GM12878 (cell line): Measurements from ENCODE around the gene ZNF641. TPM values are rescaled to one million over a fixed set of nuclear protein-coding genes. Genes with fewer than 3 reads are reported as not detected.

ENCODE experiments used
- ATAC-seq: fragments of 200-7000 bp; cut with Tn5 transposase; 3 replicates; pipeline ENCODE4 v1.9.1; 2020; ENCODE audit warnings: mild to moderate bottlenecking, moderate library complexity
- BruUV-seq: library from RNA; stranded (reverse); fragments of 400-500 nt; replicated peaks from 2 replicates; lab custom pipeline; 2021; lab: Mats Ljungman, UMichigan
- CTCF ChIA-PET: fragments of 300-600 bp; sonication (Branson Sonifier 250); formaldehyde crosslinking; extraction: SDS; loops from one replicate; lab custom pipeline; 2021; ENCODE audit warnings: inconsistent platforms; lab: Yijun Ruan, JAX
- POLR2A ChIA-PET: fragments of 350-600 bp; formaldehyde crosslinking; extraction: SDS; loops from one replicate; lab custom pipeline; 2021; ENCODE audit warnings: inconsistent platforms; lab: Charles Lee
- RAD21 ChIA-PET: fragments of 300-600 bp; sonication (Branson Sonifier 250); formaldehyde crosslinking; loops from one replicate; lab custom pipeline; 2023; ENCODE audit warnings: antibody characterized with exemption; ENCODE audit not compliant: unreplicated experiment; lab: Charles Lee
- SMC1A ChIA-PET: fragments of 300-600 bp; sonication (Branson Sonifier 250); formaldehyde crosslinking; loops from one replicate; lab custom pipeline; 2023; ENCODE audit not compliant: unreplicated experiment, uncharacterized antibody; lab: Charles Lee
- DNase-seq: peaks from one replicate; pipeline ENCODE4 v3.0.0-alpha.2; 2011; ENCODE audit warnings: low read depth, low spot score
- FAIRE-seq: peaks from 3 replicates; lab custom pipeline; 2011; peaks lifted over from hg19 to GRCh38; lab: Jason Lieb, UNC
- H2AFZ ChIP-seq: 2 replicates; pipeline ENCODE4 v1.6.0; 2011; ENCODE audit warnings: low read depth, low read length, control low read depth; ENCODE audit not compliant: control insufficient read depth
- H3K27ac ChIP-seq: 2 replicates; pipeline ENCODE4 v1.5.1; 2011; ENCODE audit warnings: control low read depth; ENCODE audit not compliant: control insufficient read depth, insufficient read depth
- H3K27me3 ChIP-seq, 2 experiments: replicated peaks in 1 of 2; 2 replicates each; pipeline versions ENCODE4 v1.6.0 to v1.6.1; 2011; ENCODE audit warnings: low read length in 1 of 2; ENCODE audit not compliant: control insufficient read depth in 2 of 2, insufficient read depth in 2 of 2
- H3K36me3 ChIP-seq, 2 experiments: 2 replicates each; pipeline ENCODE4 v1.5.1; 2011; ENCODE audit warnings: low read length in 1 of 2; ENCODE audit not compliant: control insufficient read depth in 2 of 2, insufficient read depth in 2 of 2
- H3K4me1 ChIP-seq: 2 replicates; pipeline ENCODE4 v1.6.1; 2011; ENCODE audit warnings: mild to moderate bottlenecking, low read length, moderate library complexity, mixed read lengths; ENCODE audit not compliant: control insufficient read depth, insufficient read depth
- H3K4me2 ChIP-seq: 2 replicates; pipeline ENCODE4 v1.6.0; 2011; ENCODE audit warnings: control low read depth; ENCODE audit not compliant: control insufficient read depth, insufficient read depth
- H3K4me3 ChIP-seq: fragments of 200-600 bp; sonication (generic); 2 replicates; pipeline ENCODE4 v1.5.1; 2016
- H3K79me2 ChIP-seq: 2 replicates; pipeline ENCODE4 v1.6.0; 2011; ENCODE audit warnings: low read length; ENCODE audit not compliant: control insufficient read depth, insufficient read depth
- H3K9ac ChIP-seq: 2 replicates; pipeline ENCODE4 v1.8.0; 2011; ENCODE audit warnings: low read length, control low read depth, mixed read lengths; ENCODE audit not compliant: control insufficient read depth, insufficient read depth
- H3K9me3 ChIP-seq: replicated peaks from 3 replicates; pipeline ENCODE4 v1.5.1; 2011; ENCODE audit warnings: mild to moderate bottlenecking, low read length; ENCODE audit not compliant: control insufficient read depth, insufficient read depth
- H4K20me1 ChIP-seq: 2 replicates; pipeline ENCODE4 v1.6.0; 2011; ENCODE audit not compliant: control insufficient read depth, insufficient read depth
- BMI1 ChIP-seq: fragments of 450-650 bp; IDR thresholded peaks from 2 replicates; pipeline ENCODE4 v1.6.1; 2016; ENCODE audit warnings: mild to moderate bottlenecking, moderate library complexity, borderline replicate concordance
- CEBPB ChIP-seq, 2 experiments: fragments of 150-350 bp in 1 of 2; IDR thresholded peaks; 2 replicates each; pipeline ENCODE4 v1.6.1; 2012 to 2014; ENCODE audit warnings: low read depth in 2 of 2, low read length in 2 of 2, borderline replicate concordance in 1 of 2, inconsistent platforms in 1 of 2
- NR2C1 ChIP-seq: fragments of 450-650 bp; IDR thresholded peaks from 2 replicates; pipeline ENCODE4 v1.6.1; 2017; ENCODE audit warnings: antibody characterized with exemption, mild to moderate bottlenecking, moderate library complexity
- NR2F1 ChIP-seq: fragments of 450-650 bp; conservative IDR thresholded peaks from 2 replicates; pipeline ENCODE4 v1.6.1; 2017; ENCODE audit warnings: mild to moderate bottlenecking
- RAD21 ChIP-seq: IDR thresholded peaks from 2 replicates; pipeline ENCODE4 v1.6.1; 2011; ENCODE audit warnings: mild to moderate bottlenecking, low read depth, low read length, moderate library complexity; ENCODE audit not compliant: insufficient read depth
- SUZ12 ChIP-seq: fragments of 200-600 bp; sonication (generic); IDR thresholded peaks from one replicate; pipeline ENCODE4 v1.6.1; 2018; ENCODE audit warnings: antibody characterized with exemption, mild to moderate bottlenecking; ENCODE audit not compliant: unreplicated experiment
- TARDBP ChIP-seq: IDR thresholded peaks from 2 replicates; pipeline ENCODE4 v1.6.1; 2016; ENCODE audit warnings: borderline replicate concordance
- ZZZ3 ChIP-seq: IDR thresholded peaks from 2 replicates; pipeline ENCODE4 v1.6.1; 2011; ENCODE audit warnings: low read depth; ENCODE audit not compliant: control insufficient read depth, insufficient read length
- WGBS: methylation state at CpG from one replicate; pipeline ENCODE4 v1.1.6; 2016; ENCODE audit warnings: low lambda C conversion rate; ENCODE audit not compliant: insufficient replicate concordance, insufficient coverage; ENCODE audit errors: missing lambda C conversion rate; 5-methylcytosine and 5-hydroxymethylcytosine counted together
- in situ Hi-C: fragments of 300-500 bp; cut with MboI; formaldehyde crosslinking; loops from 9 replicates; pipeline ENCODE4 v1.14.3; 2018; ENCODE audit warnings: mixed read lengths
- intact Hi-C: fragments of 100-400 bp; cut with micrococcal nuclease; formaldehyde crosslinking; loops from one replicate; pipeline ENCODE4 v1.14.2; 2022; ENCODE audit not compliant: unreplicated experiment
- polyA plus RNA-seq, 11 experiments: library from polyadenylated mRNA; depleted of rRNA in 4 of 11; unstranded in 6 of 11; stranded (reverse) in 5 of 11; fragments of >200 nt; fragmentation: Nextera tagmentation in 4 of 11; fragmentation: Illumina TruSeq in 1 of 11; extraction: Ambion mirVana in 4 of 11; extraction: Trizol in 1 of 11; gene quantifications; 1 replicate in 1 of 11; 2 replicates in 10 of 11; pipeline versions ENCODE4 v1.2.1 to v1.2.3, GENCODE V29; 2011 to 2016; ENCODE audit warnings: inconsistent platforms in 2 of 11, missing spikeins in 2 of 11, low read depth in 1 of 11
- total RNA-seq, 4 experiments: library from RNA; depleted of rRNA in 3 of 4; stranded (reverse); fragments of >200 nt in 3 of 4; fragmentation: Illumina TruSeq in 1 of 4; extraction: Trizol in 1 of 4; gene quantifications; 2 replicates each; pipeline versions ENCODE4 v1.2.1 to v1.2.3, GENCODE V29; 2013 to 2021
- TF ChIP-seq, protein P1 (sequence below): fragments of 450-650 bp; IDR thresholded peaks from 2 replicates; pipeline ENCODE4 v1.6.1; 2017; ENCODE audit warnings: antibody characterized with exemption, mild to moderate bottlenecking, moderate library complexity
- TF ChIP-seq, protein P2 (sequence below): IDR thresholded peaks from 2 replicates; pipeline ENCODE4 v1.6.1; 2011; ENCODE audit warnings: low read depth, mild to moderate bottlenecking, low read length, moderate library complexity, borderline replicate concordance; ENCODE audit errors: extremely low read depth
- TF ChIP-seq, protein P3 (sequence below): fragments of 450-650 bp; IDR thresholded peaks from 2 replicates; pipeline ENCODE4 v1.6.1; 2017; ENCODE audit warnings: mild to moderate bottlenecking
- TF ChIP-seq, protein P4 (sequence below): fragments of 450-650 bp; IDR thresholded peaks from 2 replicates; pipeline ENCODE4 v1.6.1; 2016; ENCODE audit warnings: mild to moderate bottlenecking
- TF ChIP-seq, protein P5 (sequence below): fragments of 450-650 bp; conservative IDR thresholded peaks from 2 replicates; pipeline ENCODE4 v1.6.1; 2017; ENCODE audit warnings: mild to moderate bottlenecking, moderate library complexity

The ZNF641 gene
- total and polyA plus RNA-seq, 10 of the 15 experiments (the other 5 are each of a cell fraction or from before 2014, with no cell fraction given) = 1.1 to 10.3 (median 6.3) TPM

DNA sequence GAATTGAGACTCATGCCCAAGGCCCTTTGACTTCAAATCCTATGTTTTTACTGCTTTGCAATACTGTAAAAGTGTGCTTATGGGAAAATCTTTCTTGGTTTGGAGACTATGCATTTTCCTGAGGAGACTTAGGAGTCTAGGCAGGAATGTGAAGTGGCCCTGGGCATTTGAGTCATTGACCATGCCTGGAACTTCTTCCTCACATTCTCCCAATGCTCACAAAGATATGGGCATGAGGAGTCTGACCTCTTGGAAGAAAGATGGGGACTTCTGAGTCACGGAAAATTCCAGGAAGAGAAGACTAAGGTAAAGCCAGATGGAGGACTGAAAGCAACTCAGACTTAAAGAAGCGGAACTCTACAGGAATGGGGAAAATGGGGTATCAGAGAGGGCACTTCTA lies 38.2 kb upstream of the ZNF641 start:
- RAD21 ChIA-PET = no interaction called here

More for the DNA sequence above, 38.2 kb upstream of the ZNF641 start:
- Histone ChIP-seq H3K36me3 (no peaks in the 10 kb centered on the region), H3K27ac (no peak overlapping the region), H2AFZ (no peak overlapping the region), H3K9me3 (no peaks in the 10 kb centered on the region), H3K4me2 (no peak overlapping the region), H4K20me1 (no peaks in the 10 kb centered on the region), H3K4me1 (no peaks in the 10 kb centered on the region), H3K27me3 (no peaks in the 10 kb centered on the region), H3K9ac (no peak overlapping the region), H3K4me3 (no peak overlapping the region), H3K79me2 (no peaks in the 10 kb centered on the region)
- SMC1A ChIA-PET = no interaction called here
- BruUV-seq = no TSS peak
- intact Hi-C loops = no loop called here
- in situ Hi-C loops = no loop called here
- no peak for DNase-seq
- WGBS = 65% methylated on average over 2 of the region's 2 CpGs
- no peak for ATAC-seq
- no peak for TF ChIP-seq SUZ12
- TF ChIP-seq RAD21 = no peak
- no peak for TF ChIP-seq NR2C1
- no peak for TF ChIP-seq CEBPB (IDR thresholded peaks at IDR 0.05; ENCODE audit: borderline replicate concordance in 1 of 2, low read depth in 2 of 2, low read length in 2 of 2)
- TF ChIP-seq TARDBP = no peak
- TF ChIP-seq, protein P1, sequence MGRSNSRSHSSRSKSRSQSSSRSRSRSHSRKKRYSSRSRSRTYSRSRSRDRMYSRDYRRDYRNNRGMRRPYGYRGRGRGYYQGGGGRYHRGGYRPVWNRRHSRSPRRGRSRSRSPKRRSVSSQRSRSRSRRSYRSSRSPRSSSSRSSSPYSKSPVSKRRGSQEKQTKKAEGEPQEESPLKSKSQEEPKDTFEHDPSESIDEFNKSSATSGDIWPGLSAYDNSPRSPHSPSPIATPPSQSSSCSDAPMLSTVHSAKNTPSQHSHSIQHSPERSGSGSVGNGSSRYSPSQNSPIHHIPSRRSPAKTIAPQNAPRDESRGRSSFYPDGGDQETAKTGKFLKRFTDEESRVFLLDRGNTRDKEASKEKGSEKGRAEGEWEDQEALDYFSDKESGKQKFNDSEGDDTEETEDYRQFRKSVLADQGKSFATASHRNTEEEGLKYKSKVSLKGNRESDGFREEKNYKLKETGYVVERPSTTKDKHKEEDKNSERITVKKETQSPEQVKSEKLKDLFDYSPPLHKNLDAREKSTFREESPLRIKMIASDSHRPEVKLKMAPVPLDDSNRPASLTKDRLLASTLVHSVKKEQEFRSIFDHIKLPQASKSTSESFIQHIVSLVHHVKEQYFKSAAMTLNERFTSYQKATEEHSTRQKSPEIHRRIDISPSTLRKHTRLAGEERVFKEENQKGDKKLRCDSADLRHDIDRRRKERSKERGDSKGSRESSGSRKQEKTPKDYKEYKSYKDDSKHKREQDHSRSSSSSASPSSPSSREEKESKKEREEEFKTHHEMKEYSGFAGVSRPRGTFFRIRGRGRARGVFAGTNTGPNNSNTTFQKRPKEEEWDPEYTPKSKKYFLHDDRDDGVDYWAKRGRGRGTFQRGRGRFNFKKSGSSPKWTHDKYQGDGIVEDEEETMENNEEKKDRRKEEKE = no peak
- TF ChIP-seq, protein P2, sequence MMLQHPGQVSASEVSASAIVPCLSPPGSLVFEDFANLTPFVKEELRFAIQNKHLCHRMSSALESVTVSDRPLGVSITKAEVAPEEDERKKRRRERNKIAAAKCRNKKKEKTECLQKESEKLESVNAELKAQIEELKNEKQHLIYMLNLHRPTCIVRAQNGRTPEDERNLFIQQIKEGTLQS = no peak
- TF ChIP-seq, protein P3, sequence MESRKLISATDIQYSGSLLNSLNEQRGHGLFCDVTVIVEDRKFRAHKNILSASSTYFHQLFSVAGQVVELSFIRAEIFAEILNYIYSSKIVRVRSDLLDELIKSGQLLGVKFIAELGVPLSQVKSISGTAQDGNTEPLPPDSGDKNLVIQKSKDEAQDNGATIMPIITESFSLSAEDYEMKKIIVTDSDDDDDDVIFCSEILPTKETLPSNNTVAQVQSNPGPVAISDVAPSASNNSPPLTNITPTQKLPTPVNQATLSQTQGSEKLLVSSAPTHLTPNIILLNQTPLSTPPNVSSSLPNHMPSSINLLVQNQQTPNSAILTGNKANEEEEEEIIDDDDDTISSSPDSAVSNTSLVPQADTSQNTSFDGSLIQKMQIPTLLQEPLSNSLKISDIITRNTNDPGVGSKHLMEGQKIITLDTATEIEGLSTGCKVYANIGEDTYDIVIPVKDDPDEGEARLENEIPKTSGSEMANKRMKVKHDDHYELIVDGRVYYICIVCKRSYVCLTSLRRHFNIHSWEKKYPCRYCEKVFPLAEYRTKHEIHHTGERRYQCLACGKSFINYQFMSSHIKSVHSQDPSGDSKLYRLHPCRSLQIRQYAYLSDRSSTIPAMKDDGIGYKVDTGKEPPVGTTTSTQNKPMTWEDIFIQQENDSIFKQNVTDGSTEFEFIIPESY = no peak
- TF ChIP-seq, protein P4, sequence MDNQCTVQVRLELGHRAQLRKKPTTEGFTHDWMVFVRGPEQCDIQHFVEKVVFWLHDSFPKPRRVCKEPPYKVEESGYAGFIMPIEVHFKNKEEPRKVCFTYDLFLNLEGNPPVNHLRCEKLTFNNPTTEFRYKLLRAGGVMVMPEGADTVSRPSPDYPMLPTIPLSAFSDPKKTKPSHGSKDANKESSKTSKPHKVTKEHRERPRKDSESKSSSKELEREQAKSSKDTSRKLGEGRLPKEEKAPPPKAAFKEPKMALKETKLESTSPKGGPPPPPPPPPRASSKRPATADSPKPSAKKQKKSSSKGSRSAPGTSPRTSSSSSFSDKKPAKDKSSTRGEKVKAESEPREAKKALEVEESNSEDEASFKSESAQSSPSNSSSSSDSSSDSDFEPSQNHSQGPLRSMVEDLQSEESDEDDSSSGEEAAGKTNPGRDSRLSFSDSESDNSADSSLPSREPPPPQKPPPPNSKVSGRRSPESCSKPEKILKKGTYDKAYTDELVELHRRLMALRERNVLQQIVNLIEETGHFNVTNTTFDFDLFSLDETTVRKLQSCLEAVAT = no peak
- TF ChIP-seq NR2F1 = no peak
- no peak for TF ChIP-seq BMI1
- TF ChIP-seq, protein P5, sequence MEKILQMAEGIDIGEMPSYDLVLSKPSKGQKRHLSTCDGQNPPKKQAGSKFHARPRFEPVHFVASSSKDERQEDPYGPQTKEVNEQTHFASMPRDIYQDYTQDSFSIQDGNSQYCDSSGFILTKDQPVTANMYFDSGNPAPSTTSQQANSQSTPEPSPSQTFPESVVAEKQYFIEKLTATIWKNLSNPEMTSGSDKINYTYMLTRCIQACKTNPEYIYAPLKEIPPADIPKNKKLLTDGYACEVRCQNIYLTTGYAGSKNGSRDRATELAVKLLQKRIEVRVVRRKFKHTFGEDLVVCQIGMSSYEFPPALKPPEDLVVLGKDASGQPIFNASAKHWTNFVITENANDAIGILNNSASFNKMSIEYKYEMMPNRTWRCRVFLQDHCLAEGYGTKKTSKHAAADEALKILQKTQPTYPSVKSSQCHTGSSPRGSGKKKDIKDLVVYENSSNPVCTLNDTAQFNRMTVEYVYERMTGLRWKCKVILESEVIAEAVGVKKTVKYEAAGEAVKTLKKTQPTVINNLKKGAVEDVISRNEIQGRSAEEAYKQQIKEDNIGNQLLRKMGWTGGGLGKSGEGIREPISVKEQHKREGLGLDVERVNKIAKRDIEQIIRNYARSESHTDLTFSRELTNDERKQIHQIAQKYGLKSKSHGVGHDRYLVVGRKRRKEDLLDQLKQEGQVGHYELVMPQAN = no peak
- TF ChIP-seq ZZZ3 = no peak
- CTCF ChIA-PET = no interaction called here
- POLR2A ChIA-PET = no interaction called here
- FAIRE-seq = no peak
